Right lobe of liver (tissue), 6 donors: ENCODE data around the gene GUCD1. TPM values are rescaled to one million over a fixed set of nuclear protein-coding genes. Genes with fewer than 3 reads are reported as not detected.

Experiments used
- ATAC-seq, 4 donors: fragments of 200-7000 bp; cut with Tn5 transposase; one replicate each; pipeline ENCODE4 v1.9.1; 2020; ENCODE audit warnings: mild to moderate bottlenecking in 4 of 4, moderate library complexity in 4 of 4
- DNase-seq, 3 donors: peaks; one replicate each; pipeline ENCODE4 v3.0.0-alpha.2; 2020
- H3K27ac ChIP-seq, 3 donors: fragments of 200-600 bp; one replicate each; pipeline ENCODE4 v1.8.0; 2022
- H3K27me3 ChIP-seq, 2 donors: fragments of 200-600 bp; one replicate each; pipeline ENCODE4 v1.8.0; 2022
- H3K36me3 ChIP-seq, 4 donors: fragments of 200-600 bp; sonication (generic) in 1 of 4; one replicate each; pipeline versions ENCODE4 v1.5.1 to v1.8.0; 2017 to 2022; ENCODE audit warnings: control low read depth in 1 of 4
- H3K4me1 ChIP-seq, 4 donors: fragments of 200-600 bp; sonication (generic) in 1 of 4; one replicate each; pipeline versions ENCODE4 v1.5.1 to v1.8.0; 2017 to 2022; ENCODE audit warnings: control low read depth in 1 of 4
- H3K4me3 ChIP-seq, 3 donors: fragments of 200-600 bp; one replicate each; pipeline ENCODE4 v1.8.0; 2022
- H3K9me3 ChIP-seq, 4 donors: fragments of 200-600 bp; sonication (generic) in 1 of 4; one replicate each; pipeline versions ENCODE4 v1.5.1 to v1.8.0; 2017 to 2022; ENCODE audit warnings: control low read depth in 1 of 4
- CTCF ChIP-seq, 4 donors: fragments of 200-600 bp in 3 of 4; fragments of 450-650 bp in 1 of 4; IDR thresholded peaks; one replicate each; pipeline versions ENCODE4 v1.5.1 to v1.8.0; 2016 to 2022; ENCODE audit warnings: antibody characterized with exemption in 4 of 4, mild to moderate bottlenecking in 2 of 4
- POLR2A ChIP-seq: fragments of 450-650 bp; IDR thresholded peaks from one replicate; pipeline ENCODE4 v1.6.1; 2017; ENCODE audit warnings: antibody characterized with exemption, mild to moderate bottlenecking
- WGBS: methylation state at CpG from one replicate; pipeline ENCODE4 v1.1.6; 2018; ENCODE audit warnings: low coverage, low lambda C conversion rate; ENCODE audit not compliant: insufficient coverage; ENCODE audit errors: missing lambda C conversion rate; 5-methylcytosine and 5-hydroxymethylcytosine counted together
- intact Hi-C, 2 donors: fragments of 100-400 bp; cut with DNase I; formaldehyde crosslinking; loops; one replicate each; pipeline versions ENCODE4 v1.11.2 to v1.14.1; 2022
- total RNA-seq, 6 experiments: library from RNA; depleted of rRNA in 2 of 6; stranded (reverse); fragments of >200 nt in 2 of 6; fragmentation: NEBNext Ultra II Directional in 3 of 6; extraction: Animal tissue kit (Norgen Biotek cat#: 25700) in 3 of 6; gene quantifications; one replicate each; pipeline versions ENCODE4 v1.1.0 to v1.2.4, GENCODE V29; 2016 to 2023
- donor health status: DM: no; HTN: yes; CAD: no.
- donor health status: DM: no; HTN: no; CAD: no.
- donor health status: DM: no; HTN: no; CAD: no.
- donor health status: DM: no; HTN: yes; CAD: no.
- donor health status: DM: no; HTN: yes; CAD: no.

GUCD1 gene
- total RNA-seq, 6 experiments from 2014 or later = 94.0 to 281 (median 213) TPM

- ATAC-seq = no peak
- H3K36me3 ChIP-seq = peaks cover 0 to 36% (median 26%) of the 10 kb centered on the region in 4 donors
- intact Hi-C loops = loop anchor here in 1 of 2 donors (10.0 kb wide), 1 partner anchor 54 kb away; the partner anchor contains the start of gene GGT1
- H3K4me1 ChIP-seq = peaks cover 0 to 60% (median 27%) of the 10 kb centered on the region in 4 donors
- WGBS = 37% methylated on average over 6 of the region's 6 CpGs
- DNase-seq = peak in 1 of 3 donors; percentile 51
- peak overlapping the region in 1 of 3 donors; percentile 1 for H3K4me3 ChIP-seq
- no peaks in the 10 kb centered on the region for H3K27me3 ChIP-seq
- no peaks in the 10 kb centered on the region for H3K9me3 ChIP-seq
- H3K27ac ChIP-seq = peak overlapping the region; percentile 52 to 96 (median 86)
- no peak for TF ChIP-seq CTCF (IDR thresholded peaks at IDR 0.05)
- no peak for TF ChIP-seq POLR2A
Observed at GRCh38 chr22:24550902-24551435, 4.0 kb downstream of the GUCD1 start.

- 7% methylated on average over 4 of the region's 8 CpGs for WGBS
- ATAC-seq (peak; percentile 63 to 71 (median 66)), DNase-seq (peak; percentile 89 to 95 (median 94))
- Histone ChIP-seq H3K4me1 (peaks cover 0 to 67% (median 29%) of the 10 kb centered on the region in 4 donors), H3K27ac (peak overlapping the region; percentile 71 to 96 (median 86)), H3K4me3 (no peak overlapping the region), H3K36me3 (peaks cover 0 to 36% (median 26%) of the 10 kb centered on the region in 4 donors), H3K9me3 (no peaks in the 10 kb centered on the region), H3K27me3 (no peaks in the 10 kb centered on the region)
- intact Hi-C loops = loop anchor here in 1 of 2 donors (10.0 kb wide), 1 partner anchor 55 kb away; the partner anchor contains the start of gene GGT1
- peak; percentile 87 for TF ChIP-seq POLR2A
- TF ChIP-seq CTCF (IDR thresholded peaks at IDR 0.05) = no peak
Observed at GRCh38 chr22:24550028-24550901, 4.7 kb downstream of the GUCD1 start.

DNA sequence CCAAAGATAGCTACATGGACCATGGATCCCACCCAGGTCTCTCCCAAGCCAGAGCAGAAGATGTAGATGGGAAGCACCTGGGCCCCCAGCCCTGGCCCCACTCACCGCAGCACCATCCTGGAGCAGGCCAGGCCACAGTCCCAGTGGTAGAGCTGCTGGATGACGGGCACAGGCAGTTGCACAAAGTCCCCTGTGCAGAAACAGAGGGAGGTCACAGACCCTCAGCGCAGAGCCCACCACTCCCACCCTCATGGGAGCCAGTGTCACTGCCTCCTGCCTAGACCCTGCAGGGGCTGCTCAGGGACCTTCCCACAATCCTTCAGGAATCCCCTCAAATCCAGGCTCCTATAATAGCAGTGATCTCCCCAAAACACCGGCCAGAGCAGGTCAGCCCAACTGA, 6.1 kb downstream of the GUCD1 start:
- H3K9me3 ChIP-seq = no peaks in the 10 kb centered on the region
- peak overlapping the region; percentile 71 to 89 (median 86) for H3K27ac ChIP-seq
- peaks cover 0 to 46% (median 30%) of the 10 kb centered on the region in 4 donors for H3K36me3 ChIP-seq
- H3K27me3 ChIP-seq = no peaks in the 10 kb centered on the region
- no peak for TF ChIP-seq POLR2A
- TF ChIP-seq CTCF (IDR thresholded peaks at IDR 0.05) = no peak
- WGBS = 100% methylated on average over 1 of the region's 4 CpGs
- ATAC-seq (no peak), DNase-seq (peak in 1 of 3 donors; percentile 31)
- intact Hi-C loops = no loop called here
- peaks cover 0 to 79% (median 38%) of the 10 kb centered on the region in 4 donors for H3K4me1 ChIP-seq
- H3K4me3 ChIP-seq = no peak overlapping the region

DNA sequence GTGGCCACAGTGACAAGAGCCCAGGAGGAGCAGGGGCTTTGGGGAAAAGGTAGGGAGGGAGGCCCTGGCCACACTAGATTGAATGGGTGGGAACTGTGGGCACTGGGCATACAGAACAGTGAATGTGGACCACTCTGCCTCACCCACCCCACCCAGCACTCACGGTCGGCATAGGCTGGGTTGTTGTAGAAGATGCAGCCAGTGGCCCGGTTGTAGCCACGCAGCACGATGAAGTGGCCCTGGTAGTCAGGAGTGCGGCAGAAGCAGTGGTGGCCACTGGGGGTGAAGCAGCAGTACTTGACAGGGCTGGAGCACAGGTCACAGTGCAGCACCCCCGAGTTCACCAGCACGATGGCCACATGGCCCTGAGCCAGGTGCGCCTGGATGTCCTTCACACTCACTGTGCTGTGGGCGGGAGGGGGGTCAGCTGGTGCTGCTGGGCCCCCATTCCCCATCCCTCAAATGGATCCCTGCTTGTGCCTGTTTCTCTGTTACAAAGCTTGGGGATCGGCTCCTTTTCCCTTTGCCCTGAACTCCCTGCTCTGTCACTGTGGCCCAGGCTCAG, 11.2 kb downstream of the GUCD1 start:
- DNase-seq = peak; percentile 65 to 82 (median 80)
- Histone ChIP-seq H3K4me1 (peaks cover 0 to 77% (median 32%) of the 10 kb centered on the region in 4 donors), H3K27ac (peak overlapping the region; percentile 48 to 89 (median 77))

More for the DNA sequence above, 11.2 kb downstream of the GUCD1 start:
- no peaks in the 10 kb centered on the region for H3K9me3 ChIP-seq
- intact Hi-C loops = no loop called here
- H3K36me3 ChIP-seq = peaks cover 0 to 72% (median 44%) of the 10 kb centered on the region in 4 donors
- no peak for TF ChIP-seq POLR2A
- WGBS = 11% methylated on average over 2 of the region's 11 CpGs
- peak; percentile 11 to 43 (median 32) for ATAC-seq
- H3K4me3 ChIP-seq = no peak overlapping the region
- no peaks in the 10 kb centered on the region for H3K27me3 ChIP-seq
